HFFc6 (cell line): ENCODE data around the gene SRSF4. TPM values are rescaled to one million over a fixed set of nuclear protein-coding genes. Genes with fewer than 3 reads are reported as not detected.

Experiments used
- DNase-seq: peaks from one replicate; pipeline ENCODE4 v3.0.0-alpha.2; 2018
- H3K27ac Mint-ChIP-seq: 2 replicates; pipeline ENCODE4 v1.8.0; 2020; ENCODE audit warnings: mild to moderate bottlenecking, mixed read lengths
- H3K27me3 Mint-ChIP-seq: 2 replicates; pipeline ENCODE4 v1.8.0; 2021; ENCODE audit warnings: mild to moderate bottlenecking, moderate library complexity, mixed read lengths; ENCODE audit not compliant: insufficient read depth
- H3K36me3 Mint-ChIP-seq: 2 replicates; pipeline ENCODE4 v1.8.0; 2021; ENCODE audit warnings: low read depth, mixed read lengths
- H3K4me1 Mint-ChIP-seq: 2 replicates; pipeline ENCODE4 v1.8.0; 2020; ENCODE audit warnings: low read depth, mixed read lengths
- H3K4me3 Mint-ChIP-seq: 2 replicates; pipeline ENCODE4 v1.8.0; 2020; ENCODE audit warnings: mild to moderate bottlenecking, moderate library complexity, mixed read lengths
- H3K9me3 Mint-ChIP-seq: 2 replicates; pipeline ENCODE4 v1.8.0; 2020; ENCODE audit warnings: mild to moderate bottlenecking, mixed read lengths
- total RNA-seq, 6 experiments: library from RNA; stranded (reverse); fragmentation: NEBNext Ultra II Directional; extraction: Animal tissue kit (Norgen Biotek cat#: 25700); gene quantifications; 2 replicates in 1 of 6; 3 replicates in 5 of 6; pipeline ENCODE4 v1.2.3, GENCODE V29; 2021
- TF ChIP-seq, protein P1 (sequence below): fragments of 200-600 bp; sonication (generic); IDR thresholded peaks from 2 replicates; pipeline ENCODE4 v1.5.0; 2021; ENCODE audit warnings: antibody characterized with exemption, mild to moderate bottlenecking

SRSF4 gene
- total RNA-seq, 6 experiments from 2014 or later = 47.6 to 54.5 (median 51.5) TPM

DNA sequence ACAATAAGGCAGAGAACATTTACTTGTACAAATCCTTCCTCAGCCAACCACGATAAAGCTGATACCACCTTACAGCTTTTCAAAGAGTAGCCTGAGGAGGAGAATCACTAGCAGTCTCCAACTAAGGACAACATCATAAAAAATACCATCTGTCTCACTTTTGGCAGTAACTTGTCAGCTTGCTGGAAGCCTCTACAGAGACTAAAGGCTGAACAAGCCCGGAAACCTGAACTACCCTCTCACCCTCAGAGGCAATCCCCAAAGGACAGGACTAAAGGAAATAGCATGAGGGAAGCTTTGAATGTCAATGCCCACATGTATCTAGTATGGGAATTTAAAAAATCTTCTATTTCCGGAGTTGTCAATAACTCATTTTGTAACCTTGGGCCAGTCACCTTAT lies 10.6 kb downstream of the SRSF4 start:
- no peaks in the 10 kb centered on the region for H3K9me3 Mint-ChIP-seq
- peak overlapping the region; percentile 47 for H3K27ac Mint-ChIP-seq
- peaks cover 48% of the 10 kb centered on the region for H3K36me3 Mint-ChIP-seq
- TF ChIP-seq, protein P1, sequence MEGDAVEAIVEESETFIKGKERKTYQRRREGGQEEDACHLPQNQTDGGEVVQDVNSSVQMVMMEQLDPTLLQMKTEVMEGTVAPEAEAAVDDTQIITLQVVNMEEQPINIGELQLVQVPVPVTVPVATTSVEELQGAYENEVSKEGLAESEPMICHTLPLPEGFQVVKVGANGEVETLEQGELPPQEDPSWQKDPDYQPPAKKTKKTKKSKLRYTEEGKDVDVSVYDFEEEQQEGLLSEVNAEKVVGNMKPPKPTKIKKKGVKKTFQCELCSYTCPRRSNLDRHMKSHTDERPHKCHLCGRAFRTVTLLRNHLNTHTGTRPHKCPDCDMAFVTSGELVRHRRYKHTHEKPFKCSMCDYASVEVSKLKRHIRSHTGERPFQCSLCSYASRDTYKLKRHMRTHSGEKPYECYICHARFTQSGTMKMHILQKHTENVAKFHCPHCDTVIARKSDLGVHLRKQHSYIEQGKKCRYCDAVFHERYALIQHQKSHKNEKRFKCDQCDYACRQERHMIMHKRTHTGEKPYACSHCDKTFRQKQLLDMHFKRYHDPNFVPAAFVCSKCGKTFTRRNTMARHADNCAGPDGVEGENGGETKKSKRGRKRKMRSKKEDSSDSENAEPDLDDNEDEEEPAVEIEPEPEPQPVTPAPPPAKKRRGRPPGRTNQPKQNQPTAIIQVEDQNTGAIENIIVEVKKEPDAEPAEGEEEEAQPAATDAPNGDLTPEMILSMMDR = no peak
- no peaks in the 10 kb centered on the region; the same call in 1 of the 2 replicates for H3K27me3 Mint-ChIP-seq
- DNase-seq = no peak
- no peak overlapping the region for H3K4me3 Mint-ChIP-seq
- peaks cover 61% of the 10 kb centered on the region for H3K4me1 Mint-ChIP-seq

DNA sequence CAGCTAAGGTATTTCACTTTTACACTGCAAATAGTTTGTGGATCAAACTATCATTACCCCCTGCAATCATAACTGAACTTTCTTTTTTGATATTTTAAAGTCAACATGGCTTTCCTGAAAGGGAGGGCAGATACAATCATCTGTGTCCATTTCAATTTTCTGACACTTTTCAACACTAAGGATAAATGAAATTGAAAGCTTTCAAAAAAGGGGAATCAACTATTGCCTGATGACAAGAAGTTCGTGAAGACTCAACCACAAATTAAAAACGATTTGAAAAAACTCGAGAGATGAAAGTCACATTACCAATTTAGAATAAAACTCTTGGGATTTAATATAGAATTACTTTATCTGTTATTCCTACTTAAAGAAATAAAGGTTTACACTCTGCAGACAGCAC lies 11.7 kb downstream of the SRSF4 start:
- H3K27ac Mint-ChIP-seq = no peak overlapping the region
- H3K36me3 Mint-ChIP-seq = peaks cover 53% of the 10 kb centered on the region
- no peaks in the 10 kb centered on the region for H3K9me3 Mint-ChIP-seq
- peaks cover 1% of the 10 kb centered on the region; the same call in 1 of the 2 replicates for H3K27me3 Mint-ChIP-seq
- TF ChIP-seq, protein P1 = no peak
- peaks cover 70% of the 10 kb centered on the region for H3K4me1 Mint-ChIP-seq
- H3K4me3 Mint-ChIP-seq = no peak overlapping the region
- no peak for DNase-seq

DNA sequence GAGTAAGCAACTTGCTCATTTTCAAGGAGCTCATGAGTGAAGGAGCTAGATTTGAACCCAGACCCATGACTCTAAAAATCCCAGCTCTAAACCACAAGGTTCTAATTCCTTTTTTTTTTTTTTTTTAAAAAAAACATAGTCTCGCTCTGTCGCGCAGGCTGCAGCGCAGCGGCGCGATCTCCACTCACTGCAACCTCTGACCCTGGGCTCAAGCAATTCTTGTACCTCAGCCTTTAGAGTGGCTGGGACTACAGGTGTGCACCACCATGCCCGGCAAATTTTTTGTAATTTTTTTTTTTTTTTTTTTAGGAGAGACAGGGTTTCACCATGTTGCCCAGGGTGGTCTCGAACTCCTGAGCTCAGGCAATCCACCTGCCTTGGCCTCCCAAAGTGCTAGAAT lies 13.8 kb downstream of the SRSF4 start:
- no peak overlapping the region for H3K27ac Mint-ChIP-seq
- no peak for DNase-seq
- peaks cover 84% of the 10 kb centered on the region for H3K4me1 Mint-ChIP-seq
- peaks cover 2% of the 10 kb centered on the region; the same call in 1 of the 2 replicates for H3K27me3 Mint-ChIP-seq
- H3K9me3 Mint-ChIP-seq = no peaks in the 10 kb centered on the region
- TF ChIP-seq, protein P1 = no peak
- peaks cover 62% of the 10 kb centered on the region for H3K36me3 Mint-ChIP-seq
- H3K4me3 Mint-ChIP-seq = no peak overlapping the region

DNA sequence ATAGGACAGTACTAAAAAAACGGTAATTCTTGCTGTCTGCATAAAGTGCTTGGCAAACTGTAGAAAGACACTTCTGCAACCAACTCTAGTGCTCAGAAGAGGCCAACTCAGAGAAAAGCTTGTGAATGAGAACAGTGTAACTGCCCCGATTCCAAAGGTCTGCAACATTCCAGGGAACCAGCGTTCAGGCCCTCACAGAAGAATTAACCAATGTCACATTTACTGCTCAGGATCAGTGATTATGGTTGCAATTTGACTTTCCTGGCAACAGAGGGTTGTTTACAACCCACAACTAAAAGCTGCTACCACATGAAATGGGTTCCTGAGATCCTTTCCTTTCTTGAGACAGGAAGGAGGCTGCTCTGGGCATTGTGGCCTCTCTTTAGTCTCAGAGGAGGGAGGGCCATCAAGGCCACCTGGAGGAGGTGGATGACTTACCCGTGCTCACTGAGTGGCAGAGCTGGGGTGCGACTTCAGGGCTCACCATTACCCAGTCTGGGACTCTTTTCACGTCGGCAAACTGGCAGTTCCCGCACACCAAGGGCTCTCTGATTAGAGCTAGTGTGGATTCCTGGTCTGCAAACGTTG lies 15.3 kb downstream of the SRSF4 start:
- TF ChIP-seq, protein P1 = no peak
- Mint-ChIP-seq H3K4me1 (peaks cover 81% of the 10 kb centered on the region), H3K4me3 (no peak overlapping the region; the same call in 1 of the 2 replicates), H3K36me3 (peaks cover 58% of the 10 kb centered on the region), H3K9me3 (no peaks in the 10 kb centered on the region), H3K27ac (peak overlapping the region; percentile 64), H3K27me3 (peaks cover 2% of the 10 kb centered on the region; the same call in 1 of the 2 replicates)
- no peak for DNase-seq

DNA sequence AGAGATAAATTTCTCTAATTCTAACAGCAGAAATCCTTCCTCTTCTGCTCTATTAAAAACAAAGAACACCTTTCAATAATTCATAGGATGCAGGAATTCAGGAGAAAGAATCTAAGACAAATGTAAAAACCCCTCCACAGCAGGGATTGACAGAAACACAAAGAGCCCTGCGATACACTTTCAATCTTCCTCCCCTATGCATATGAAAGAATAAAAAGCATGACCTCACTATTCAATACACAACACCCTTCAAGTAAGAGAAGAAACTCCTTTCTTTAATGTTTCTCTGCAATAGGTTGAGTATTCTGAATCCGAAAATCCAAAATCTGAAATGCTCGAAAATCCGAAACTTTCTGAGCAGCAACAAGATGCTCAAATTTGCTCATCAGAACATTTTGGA lies 17.1 kb downstream of the SRSF4 start:
- peaks cover 48% of the 10 kb centered on the region for H3K36me3 Mint-ChIP-seq
- TF ChIP-seq, protein P1 = no peak
- H3K4me3 Mint-ChIP-seq = no peak overlapping the region

More for the DNA sequence above, 17.1 kb downstream of the SRSF4 start:
- DNase-seq = no peak
- Mint-ChIP-seq H3K27me3 (peaks cover 2% of the 10 kb centered on the region; the same call in 1 of the 2 replicates), H3K27ac (peak overlapping the region; percentile 64), H3K9me3 (no peaks in the 10 kb centered on the region), H3K4me1 (peaks cover 64% of the 10 kb centered on the region)
